Hematopoietic multipotent progenitor cell treated with erythropoietin and hydrocortisone succinate and interleukin-3 and kit ligand, for 17 days (in vitro differentiated cells): ENCODE data around the gene SLC30A5.
A peak's percentile ranks its signal among the peaks of the same experiment; 100 is the strongest.
"Not testable (repeated sequence)": the region's sequence is repeated elsewhere in the genome, so short reads cannot be mapped to it uniquely, and the experiment has no call there.

Experiments used
- DNase-seq: peaks from one replicate; pipeline ENCODE4 v3.0.0-alpha.2; 2015; ENCODE audit warnings: low spot score

The SLC30A5 gene

DNA sequence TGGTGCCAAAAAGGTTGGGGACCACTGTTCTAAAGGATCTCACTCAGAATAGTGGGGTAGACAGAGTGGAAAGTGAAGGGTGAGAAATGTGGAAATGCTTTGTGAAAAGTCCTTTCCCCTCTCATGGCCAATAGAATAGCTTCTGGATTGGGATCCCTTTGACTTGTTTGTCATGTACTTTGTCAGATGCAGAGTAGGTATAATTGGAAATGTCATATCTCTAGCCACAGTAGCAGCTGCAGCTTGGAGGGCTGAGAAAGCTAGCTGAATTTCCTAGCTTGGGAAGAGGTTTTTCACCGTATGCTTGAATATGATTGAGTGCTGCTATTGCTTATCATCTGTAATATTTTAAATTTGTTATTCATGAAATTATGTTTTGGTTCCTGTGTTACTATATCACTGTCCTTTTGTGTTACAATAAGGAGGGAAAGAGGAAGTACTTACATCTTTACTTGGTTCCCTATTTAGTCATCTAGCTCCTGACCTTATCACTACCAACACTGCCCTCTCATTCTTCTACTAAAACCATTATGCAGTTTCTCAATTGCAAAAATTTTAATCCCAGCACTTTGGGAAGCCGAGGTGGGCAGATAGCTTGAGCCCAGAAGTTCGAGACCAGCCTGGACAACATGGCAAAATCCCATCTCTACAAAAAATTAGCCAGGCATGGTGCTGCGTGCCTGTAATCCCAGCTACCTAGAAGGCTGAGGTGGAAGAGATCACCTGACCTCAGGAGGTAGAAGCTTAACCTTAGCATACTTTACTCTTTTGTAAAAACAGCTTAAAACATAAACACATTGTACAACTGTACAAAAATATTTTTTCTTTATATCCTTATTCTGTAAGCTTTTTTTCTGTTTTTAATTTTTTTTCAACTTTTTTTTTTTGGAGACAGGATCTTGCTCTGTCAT lies 12.4 kb downstream of the SLC30A5 start:
- DNase-seq, result no peak

DNA sequence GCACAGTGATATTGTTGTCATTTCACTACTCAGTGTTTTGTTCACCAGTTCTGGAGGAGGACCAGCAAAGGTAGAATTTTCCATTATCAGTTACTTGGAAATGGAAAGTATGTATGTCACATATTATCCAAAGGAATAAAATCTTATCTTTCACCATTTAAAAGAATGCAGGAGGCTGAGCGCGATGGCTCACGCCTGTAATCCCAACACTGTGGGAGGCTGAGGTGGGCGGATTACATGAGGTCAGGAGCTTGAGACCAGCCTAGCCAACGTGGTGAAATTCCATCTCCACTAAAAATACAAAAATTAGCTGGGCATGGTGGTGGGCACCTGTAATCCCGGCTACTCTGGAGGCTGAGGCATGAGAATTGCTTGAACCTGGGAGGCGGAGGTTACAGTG lies 14.6 kb downstream of the SLC30A5 start:
- not testable (repeated sequence) for DNase-seq

DNA sequence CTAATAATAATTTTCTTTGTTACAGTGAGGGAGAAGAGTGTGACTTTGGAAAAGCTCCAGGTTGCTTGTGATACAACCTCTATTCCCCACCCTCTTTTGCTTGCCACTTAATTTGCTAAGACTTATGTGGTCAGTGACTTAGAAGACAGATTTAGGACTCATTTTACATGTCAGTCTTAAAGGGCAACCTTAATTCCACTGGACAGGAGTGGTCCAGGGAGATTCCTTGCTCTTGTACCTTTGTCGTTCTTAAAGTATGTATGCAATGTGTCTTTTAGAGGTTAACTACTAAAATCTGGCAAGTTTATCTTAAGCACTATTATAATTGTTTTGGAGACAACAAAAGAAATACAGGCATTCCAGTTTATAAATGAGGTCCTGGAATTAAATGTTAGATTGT lies 20.0 kb downstream of the SLC30A5 start:
- DNase-seq, result no peak

DNA sequence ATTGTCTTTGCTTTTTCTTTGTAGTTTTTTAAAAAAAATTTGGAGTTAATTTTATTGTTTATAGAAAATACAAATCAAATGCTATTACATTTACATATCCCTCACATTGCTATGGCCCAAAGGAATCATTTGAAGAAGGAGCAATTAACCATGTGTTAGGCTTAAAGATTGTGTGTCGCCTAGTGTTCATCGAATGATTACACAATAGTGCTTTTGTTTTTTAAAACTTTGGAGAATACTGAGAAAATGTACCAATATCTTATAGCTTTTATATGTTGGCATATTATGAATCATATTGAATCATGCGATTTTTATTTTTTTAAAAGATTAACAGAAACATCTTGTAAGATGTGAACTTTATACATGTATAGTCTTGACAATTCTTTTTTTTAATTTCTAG lies 21.7 kb downstream of the SLC30A5 start:
- DNase-seq, result no peak

DNA sequence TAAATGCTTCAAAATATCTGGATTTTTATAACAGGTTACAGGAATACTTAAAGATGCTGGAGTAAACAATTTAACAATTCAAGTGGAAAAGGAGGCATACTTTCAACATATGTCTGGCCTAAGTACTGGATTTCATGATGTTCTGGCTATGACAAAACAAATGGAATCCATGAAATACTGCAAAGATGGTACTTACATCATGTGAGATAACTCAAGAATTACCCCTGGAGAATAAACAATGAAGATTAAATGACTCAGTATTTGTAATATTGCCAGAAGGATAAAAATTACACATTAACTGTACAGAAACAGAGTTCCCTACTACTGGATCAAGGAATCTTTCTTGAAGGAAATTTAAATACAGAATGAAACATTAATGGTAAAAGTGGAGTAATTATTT lies 35.6 kb downstream of the SLC30A5 start:
- no peak for DNase-seq

DNA sequence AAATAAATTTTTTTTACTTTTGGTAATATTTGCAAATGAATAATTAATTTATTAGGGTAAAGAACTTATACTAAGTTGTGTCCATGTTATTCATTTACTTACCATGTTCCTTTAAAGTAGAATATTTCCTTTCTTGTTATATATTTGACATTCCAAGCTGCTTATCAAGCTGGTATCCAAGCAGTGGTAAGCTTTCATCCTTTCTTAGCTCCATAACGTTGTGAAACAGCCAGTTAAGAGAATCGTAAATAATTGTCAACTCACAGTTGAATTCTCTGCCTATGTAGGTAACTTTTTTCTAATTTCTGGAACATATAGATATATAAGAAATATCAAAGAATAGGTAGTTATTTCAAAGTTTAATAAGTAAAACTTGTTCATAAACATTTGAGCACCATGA lies 36.4 kb downstream of the SLC30A5 start:
- DNase-seq, result no peak

DNA sequence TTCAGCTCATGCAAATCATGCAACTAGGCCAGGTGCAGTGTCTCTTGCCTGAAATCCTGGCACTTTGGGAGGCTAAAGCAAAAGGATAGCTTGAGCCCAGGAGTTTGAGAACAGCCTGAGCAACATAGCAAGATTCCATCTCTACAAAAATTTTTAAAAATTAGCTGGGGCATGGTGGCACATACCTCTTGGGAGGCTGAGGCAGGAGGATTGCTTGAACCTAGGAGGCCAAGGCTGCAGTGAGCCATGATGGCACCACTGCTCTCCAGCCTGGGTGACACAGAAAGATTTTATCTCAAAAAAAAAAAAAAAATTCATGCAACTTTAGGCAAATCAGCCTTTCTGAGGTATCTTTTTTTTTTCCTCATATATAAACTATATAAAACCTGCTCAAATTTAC lies 37.5 kb downstream of the SLC30A5 start:
- no peak for DNase-seq

DNA sequence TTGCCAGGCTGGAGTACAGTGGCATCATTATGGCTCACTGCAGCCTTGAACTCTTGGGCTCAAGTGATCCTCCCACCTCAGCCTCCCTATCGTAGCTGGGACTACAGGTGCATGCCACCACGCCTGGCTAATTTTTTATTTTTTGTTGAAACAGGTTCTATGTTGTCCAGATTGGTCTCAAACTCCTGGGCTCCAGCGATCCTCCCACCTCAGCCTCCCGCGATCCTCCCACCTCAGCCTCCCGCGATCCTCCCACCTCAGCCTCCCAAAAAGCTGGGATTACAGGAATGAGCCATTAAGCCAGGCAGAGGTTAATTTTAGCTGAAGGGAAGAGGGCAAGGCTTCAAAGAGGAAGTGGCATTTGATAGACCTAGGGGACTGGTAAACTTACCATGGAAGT lies 40.3 kb downstream of the SLC30A5 start:
- DNase-seq, result no peak

DNA sequence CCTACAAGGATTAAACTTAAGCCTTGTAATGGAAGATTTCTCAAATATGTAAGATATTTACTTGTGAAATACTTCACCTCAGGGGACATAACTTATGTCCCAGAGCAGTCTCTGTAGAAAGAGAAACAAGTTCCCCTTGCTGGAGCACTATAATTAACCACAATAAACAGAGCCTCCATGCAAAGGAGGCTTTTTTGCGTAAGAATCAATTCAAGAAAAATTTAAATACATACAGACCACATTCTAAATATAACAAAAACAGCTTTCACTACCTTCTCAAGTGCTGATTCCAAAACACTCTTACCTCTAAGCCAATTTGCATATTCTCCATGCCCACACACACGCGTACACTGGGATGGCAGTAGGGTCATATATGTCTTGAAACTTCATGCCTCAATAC lies 42.5 kb downstream of the SLC30A5 start:
- no peak for DNase-seq

DNA sequence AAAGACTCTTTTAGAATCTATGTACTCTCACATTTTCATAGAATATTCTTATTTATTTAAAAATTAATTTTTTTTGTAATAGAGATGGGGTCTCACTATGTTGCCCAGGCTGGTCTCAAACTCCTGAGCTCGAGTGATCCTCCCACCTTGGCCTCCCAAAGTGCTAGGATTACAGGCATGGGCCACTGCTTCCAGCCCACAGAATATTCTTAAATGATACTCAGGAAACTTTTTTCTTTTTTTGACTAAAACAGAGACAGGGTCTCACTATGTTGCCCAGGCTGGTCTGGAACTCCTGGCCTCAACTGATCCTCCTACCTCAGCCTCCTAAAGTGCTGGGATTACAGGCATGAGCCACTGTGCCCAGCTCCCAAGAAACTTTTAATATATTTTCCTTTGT lies 43.4 kb downstream of the SLC30A5 start:
- not testable (repeated sequence) for DNase-seq

DNA sequence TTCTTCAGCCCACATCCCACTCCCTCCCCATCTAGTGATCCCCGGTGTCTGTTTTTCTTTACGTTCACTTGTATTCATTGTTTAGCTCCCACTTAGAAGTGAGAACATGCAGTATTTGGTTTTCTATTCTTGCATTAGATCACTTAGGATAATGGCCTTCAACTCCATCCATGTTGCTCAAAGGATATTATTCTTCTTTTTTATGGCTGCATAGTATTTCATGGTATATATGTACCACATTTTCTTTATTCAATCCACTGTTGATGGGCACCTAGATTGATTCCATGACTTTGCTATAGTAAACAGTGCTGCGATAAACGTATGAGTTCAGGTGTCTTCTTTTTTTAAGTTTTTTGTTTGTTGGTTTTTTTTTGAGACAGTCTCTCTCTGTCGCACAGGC lies 44.0 kb downstream of the SLC30A5 start:
- no peak for DNase-seq

DNA sequence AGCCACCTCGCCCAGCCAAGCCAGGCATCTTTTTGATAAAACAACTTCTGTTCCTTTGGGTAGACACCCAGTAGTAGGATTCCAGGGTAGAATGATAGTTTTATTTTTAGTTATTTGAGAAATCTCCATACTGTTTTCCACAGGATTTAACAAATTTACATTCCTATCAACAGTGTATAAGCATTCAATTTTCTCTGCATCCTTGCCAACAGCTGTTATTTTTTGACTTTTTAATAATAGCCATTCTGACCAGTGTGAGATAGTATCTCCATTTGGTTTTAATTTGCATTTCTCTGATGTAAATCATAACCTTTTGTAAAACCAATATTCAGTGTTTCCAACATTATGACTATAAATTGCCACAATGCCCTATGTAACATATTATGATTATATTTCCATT lies 45.0 kb downstream of the SLC30A5 start:
- DNase-seq, result no peak

DNA sequence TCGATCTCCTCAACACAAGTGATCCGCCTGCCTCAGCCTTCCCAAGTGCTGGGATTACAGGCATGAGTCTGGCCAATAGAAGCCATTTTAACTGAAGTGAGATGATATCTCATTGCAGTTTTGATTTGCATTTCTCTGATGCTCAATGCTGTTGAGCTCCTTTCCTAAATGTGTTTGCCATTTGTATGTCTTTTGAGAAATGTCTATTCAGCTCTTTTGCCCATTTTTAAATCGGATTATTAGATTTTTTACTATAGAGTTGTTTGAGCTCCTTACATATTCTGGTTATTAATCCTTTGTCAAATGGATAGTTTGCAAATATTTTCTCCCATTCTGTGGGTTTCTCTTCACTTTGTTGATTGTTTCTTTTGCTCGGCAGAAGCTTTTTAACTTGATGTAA lies 46.4 kb downstream of the SLC30A5 start:
- not testable (repeated sequence) for DNase-seq

DNA sequence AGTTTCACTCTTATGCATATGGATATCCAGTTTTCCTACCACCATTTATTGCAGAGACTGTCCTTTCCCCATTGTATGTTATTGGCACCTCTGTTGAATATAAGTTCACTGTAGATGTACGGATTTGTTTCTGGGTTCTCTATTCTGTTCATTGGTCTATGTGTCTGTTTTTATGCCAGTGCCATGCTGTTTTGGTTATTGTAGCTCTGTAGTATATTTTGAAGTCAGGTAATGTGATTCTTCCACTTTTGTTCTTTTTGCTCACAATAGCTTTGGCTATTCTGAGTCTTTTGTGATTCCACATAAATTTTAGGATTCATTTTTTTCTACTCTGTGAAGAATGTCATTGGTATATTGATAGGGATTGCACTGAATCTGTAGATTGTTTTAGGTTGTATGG lies 47.0 kb downstream of the SLC30A5 start:
- DNase-seq, result no peak

DNA sequence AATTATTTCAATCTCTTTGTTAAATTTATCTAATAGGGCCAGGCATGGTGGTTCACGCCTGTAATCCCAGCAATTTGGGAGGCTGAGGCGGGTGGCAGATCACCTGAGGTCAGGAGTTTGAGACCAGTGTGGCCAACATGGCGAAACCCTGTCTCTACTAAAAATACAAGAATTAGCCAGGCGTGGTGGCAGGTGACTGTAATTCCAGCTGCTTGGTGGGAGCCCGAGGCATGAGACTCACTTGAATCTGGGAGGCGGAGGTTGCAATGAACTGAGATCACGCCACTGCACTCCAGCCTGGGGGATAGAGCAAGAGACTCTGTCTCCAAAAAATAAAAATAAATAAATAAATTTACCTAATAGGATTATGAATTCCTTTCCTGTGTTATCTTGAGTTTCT lies 54.8 kb downstream of the SLC30A5 start:
- DNase-seq, result not testable (repeated sequence)

DNA sequence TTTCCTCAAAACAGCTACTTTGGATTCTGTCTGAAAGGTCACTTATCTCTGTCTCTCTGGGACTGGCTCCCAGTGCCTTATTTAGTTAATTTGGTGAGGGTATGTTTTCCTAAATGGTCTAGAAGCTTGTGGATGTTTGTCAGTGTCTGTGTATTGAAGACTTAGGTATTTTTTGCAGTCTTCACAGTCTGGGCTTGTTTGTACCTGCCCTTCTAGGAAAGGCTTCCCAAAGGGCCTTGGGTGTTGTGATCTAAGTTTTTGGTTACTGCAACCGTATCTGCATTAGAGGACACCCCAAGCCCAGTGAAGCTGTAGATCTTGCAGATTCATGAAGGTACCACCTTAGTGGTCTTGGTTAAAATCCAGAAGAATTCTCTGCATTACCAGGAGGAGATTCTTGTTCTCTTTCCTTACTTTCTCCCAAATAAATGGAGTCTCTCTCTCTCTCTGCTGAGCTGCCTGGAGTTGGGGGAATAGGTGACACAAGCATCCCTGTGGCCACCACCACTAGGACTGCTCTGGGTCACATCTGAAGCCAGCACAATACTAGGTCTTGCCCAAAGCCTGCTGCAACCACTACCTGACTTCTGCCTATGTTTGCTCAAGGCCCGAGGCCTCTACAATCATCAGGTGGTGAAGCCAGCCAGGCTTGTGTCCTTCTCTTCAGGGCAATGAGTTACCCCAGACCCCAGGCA lies 55.3 kb downstream of the SLC30A5 start:
- no peak for DNase-seq

DNA sequence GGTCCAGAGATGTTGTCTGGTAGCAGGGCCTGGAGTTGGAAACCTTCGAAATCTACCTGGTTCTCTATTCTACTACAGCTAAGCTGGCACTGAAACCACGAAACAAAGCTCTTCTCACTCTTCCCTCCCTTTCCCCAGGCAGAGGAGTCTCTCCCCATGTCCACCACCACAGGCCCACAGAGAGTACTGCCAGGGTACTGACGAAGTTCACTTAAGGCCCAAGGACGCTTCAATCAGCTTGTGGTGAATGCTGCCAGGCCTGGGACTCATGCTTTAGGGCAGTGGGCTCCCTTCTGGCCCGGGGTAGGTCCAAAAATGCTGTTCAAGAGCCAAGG lies 55.8 kb downstream of the SLC30A5 start:
- DNase-seq, result no peak

DNA sequence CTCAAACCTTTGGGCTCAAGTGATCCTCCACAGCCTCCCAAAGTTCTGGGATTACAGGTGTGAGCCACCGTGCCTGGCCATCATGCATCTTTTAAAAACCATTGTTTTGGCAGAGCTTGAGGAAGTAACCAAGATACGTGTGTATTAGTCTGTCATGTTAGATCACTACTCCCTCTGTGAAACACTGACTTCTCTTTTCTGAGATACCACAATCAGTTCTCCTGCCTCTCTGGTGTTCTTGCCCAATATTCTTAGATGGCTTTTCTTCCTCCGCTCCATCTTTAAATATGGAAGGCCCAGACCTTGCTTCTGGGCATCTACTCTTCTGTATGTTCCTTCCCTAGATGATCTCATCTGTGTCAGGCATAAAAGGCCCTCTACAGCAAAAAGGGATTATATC lies 58.9 kb downstream of the SLC30A5 start:
- DNase-seq, result no peak

DNA sequence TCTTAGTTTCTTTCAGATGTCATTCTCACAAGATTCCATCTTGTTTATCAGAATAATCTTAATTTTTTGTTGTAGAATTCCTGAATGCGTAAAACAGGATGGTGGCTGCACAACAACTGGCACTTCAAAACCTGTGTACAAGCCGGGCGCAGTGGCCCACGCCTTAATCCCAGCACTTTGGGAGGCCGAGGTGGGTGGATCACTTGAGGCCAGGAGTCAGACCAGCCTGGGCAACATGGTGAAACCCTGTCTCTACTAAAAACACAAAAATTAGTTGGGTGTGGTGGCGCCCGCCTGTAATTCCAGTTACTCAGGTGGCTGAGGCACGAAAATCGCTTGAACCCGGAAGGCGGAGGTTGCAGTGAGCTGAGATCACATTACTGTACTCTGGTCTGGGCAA lies 62.6 kb downstream of the SLC30A5 start:
- DNase-seq, result no peak

DNA sequence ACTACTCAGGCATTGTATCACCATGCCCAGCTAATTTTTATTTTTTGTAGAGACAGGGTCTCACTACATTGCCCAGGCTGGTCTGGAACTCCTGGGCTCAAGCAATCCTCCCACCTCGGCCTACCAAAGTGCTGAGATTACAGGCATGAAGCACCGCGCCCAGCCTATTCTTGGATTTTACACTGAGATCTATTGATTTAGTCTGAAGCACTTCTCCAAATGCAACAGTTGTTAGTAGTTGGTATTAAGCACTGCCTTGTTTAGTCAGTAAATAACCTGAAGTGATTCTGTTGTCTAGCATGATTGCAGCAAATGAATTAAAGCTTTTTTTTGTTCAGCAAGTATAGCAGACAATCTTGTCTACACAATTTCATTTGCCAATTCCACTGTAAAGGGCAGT lies 64.2 kb downstream of the SLC30A5 start:
- no peak for DNase-seq

DNA sequence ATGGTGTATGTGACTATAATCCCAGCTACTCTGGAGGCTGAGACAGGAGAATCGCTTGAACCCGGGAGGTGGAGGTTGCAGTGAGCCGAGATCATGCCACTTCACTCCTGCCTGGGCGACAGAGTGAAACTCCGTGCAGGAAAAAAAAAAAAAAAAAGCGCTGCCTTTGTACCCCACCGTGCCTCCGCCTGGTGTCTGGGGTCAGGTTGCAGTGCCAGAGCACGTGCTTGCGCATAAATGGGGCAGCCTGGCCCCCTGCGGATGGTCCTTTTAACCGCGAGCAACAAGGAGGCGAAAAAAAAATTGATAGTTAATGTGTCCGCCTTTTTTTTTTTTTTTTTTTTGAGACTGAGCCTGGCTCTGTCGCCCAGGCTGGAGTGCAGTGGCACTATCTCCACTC lies 66.8 kb downstream of the SLC30A5 start:
- no peak for DNase-seq

DNA sequence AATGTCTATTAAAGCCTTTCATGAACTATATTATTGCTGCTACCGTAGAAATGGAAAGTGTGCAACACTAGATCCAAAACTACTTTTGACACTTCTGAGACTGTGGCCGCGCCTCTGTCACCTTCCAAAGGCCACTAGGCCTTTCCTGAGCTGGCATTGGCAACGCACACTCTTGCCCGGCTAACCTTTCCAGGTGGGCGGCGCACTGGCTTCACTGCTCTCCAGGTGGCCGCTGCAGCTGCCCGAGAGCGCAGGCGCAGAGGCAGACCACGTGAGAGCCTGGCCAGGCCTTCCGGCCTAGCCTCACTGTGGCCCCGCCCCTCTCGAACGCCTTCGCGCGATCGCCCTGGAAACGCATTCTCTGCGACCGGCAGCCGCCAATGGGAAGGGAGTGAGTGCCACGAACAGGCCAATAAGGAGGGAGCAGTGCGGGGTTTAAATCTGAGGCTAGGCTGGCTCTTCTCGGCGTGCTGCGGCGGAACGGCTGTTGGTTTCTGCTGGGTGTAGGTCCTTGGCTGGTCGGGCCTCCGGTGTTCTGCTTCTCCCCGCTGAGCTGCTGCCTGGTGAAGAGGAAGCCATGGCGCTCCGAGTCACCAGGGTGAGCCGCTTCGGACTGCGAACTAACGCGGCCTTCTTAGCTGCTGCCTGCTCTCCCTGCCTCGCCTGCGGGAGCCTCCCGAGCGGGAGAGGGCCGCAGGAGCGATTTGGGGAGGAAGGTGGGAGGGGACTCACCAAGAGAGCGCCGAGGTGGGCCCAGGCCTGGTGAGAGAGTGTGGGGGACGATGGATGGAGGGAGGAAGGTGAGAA lies 73.1 kb downstream of the SLC30A5 start, which contains the start of gene CCNB1:
Gene CCNB1, plus strand, starts transcription at position 465 of the 807 bp plus-strand sequence. Its CDS starts 113 bp downstream, at position 578.
- peak; percentile 98 for DNase-seq

DNA sequence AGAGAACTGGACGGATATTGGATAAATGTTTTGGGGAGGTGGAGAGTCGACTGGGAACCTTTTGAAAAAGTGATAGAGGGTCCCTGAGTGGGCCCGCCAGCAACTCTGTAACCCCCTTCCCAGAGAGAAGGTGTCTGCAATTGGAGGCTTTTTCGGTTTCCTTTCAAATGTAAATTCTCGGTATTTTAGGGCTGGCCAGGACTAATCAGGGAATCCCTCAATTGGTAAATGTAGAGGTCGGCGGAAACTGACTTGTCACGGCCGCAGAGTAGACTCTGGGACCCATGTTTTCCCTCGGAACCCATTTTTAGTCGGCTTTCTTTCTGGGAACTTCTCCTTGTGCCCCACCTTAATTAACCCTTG lies 73.7 kb downstream of the SLC30A5 start:
- no peak for DNase-seq
